Testis (tissue), 3 donors: ENCODE data around the gene ZBTB7C. TPM values are rescaled to one million over a fixed set of nuclear protein-coding genes. Genes with fewer than 3 reads are reported as not detected.

Experiments
- DNase-seq: peaks from one replicate; pipeline ENCODE4 v3.0.0-alpha.2; 2019
- H3K27ac ChIP-seq, 2 donors: fragments of 200-600 bp; sonication (generic); one replicate each; pipeline ENCODE4 v1.5.1; 2019
- H3K27me3 ChIP-seq: fragments of 200-600 bp; sonication (generic); one replicate; pipeline ENCODE4 v1.5.1; 2019
- H3K36me3 ChIP-seq: fragments of 200-600 bp; sonication (generic); one replicate; pipeline ENCODE4 v1.5.1; 2017; ENCODE audit warnings: low read depth; ENCODE audit errors: missing control alignments
- H3K4me1 ChIP-seq: fragments of 200-600 bp; sonication (generic); one replicate; pipeline ENCODE4 v1.5.1; 2019
- H3K4me3 ChIP-seq, 2 donors: fragments of 200-600 bp; sonication (generic); one replicate each; pipeline ENCODE4 v1.5.1; 2017 to 2019
- H3K9me3 ChIP-seq: fragments of 200-600 bp; sonication (generic); one replicate; pipeline ENCODE4 v1.5.1; 2017
- CTCF ChIP-seq, 3 experiments: fragments of 450-650 bp in 2 of 3; fragments of 200-600 bp in 1 of 3; sonication (generic) in 1 of 3; IDR thresholded peaks; one replicate each; pipeline ENCODE4 v1.5.1; 2016 to 2019; ENCODE audit warnings: antibody characterized with exemption in 3 of 3, mild to moderate bottlenecking in 2 of 3, moderate library complexity in 1 of 3
- POLR2A ChIP-seq: fragments of 450-650 bp; IDR thresholded peaks from one replicate; pipeline ENCODE4 v1.6.1; 2017; ENCODE audit warnings: antibody characterized with exemption, mild to moderate bottlenecking, moderate library complexity
- WGBS, 2 donors: methylation state at CpG; one replicate each; pipeline ENCODE4 v1.1.5; 2018; 5-methylcytosine and 5-hydroxymethylcytosine counted together
- intact Hi-C: fragments of 100-400 bp; cut with DNase I; formaldehyde crosslinking; loops from one replicate; pipeline ENCODE4 v1.15.1; 2023; ENCODE audit warnings: low total_unique reads
- polyA plus RNA-seq: library from polyadenylated mRNA; stranded (reverse); fragments of 350-450 nt; fragmentation: Illumina TruSeq; extraction: RNeasy Lipid Tissue Mini Kit (QIAGEN cat#74804); gene quantifications from one replicate; pipeline ENCODE4 v1.2.3, GENCODE V29; 2014; ENCODE audit warnings: low read depth, low replicate concordance; ENCODE audit not compliant: insufficient read depth
- total RNA-seq, 2 donors: library from RNA; depleted of rRNA; stranded (reverse); fragments of >200 nt; gene quantifications; one replicate each; pipeline ENCODE4 v1.2.3, GENCODE V29; 2016

Gene ZBTB7C
- total and polyA plus RNA-seq, 3 donors from 2014 or later: 14.1 to 65.4 (median 42.4) TPM

- H3K9me3 ChIP-seq: no peaks in the 10 kb centered on the region
- 63 to 100% methylated on average over 1 to 2 of the region's 2 CpGs for WGBS, 2 donors
- intact Hi-C loops: no loop called here
- no peak overlapping the region for H3K4me3 ChIP-seq
- H3K27ac ChIP-seq: no peak overlapping the region
- peak; percentile 39 for DNase-seq
- no peaks in the 10 kb centered on the region for H3K27me3 ChIP-seq
- no peak for TF ChIP-seq POLR2A
- no peak for TF ChIP-seq CTCF (IDR thresholded peaks at IDR 0.05)
- peaks cover 29% of the 10 kb centered on the region for H3K4me1 ChIP-seq
- H3K36me3 ChIP-seq: no peaks in the 10 kb centered on the region
Observed at GRCh38 chr18:48228301-48228715, 180.9 kb downstream of the ZBTB7C start.

GRCh38 chr18:48227206-48227605, 182.0 kb downstream of the ZBTB7C start:
- Histone ChIP-seq H3K27me3 (no peaks in the 10 kb centered on the region), H3K4me1 (peaks cover 39% of the 10 kb centered on the region), H3K9me3 (no peaks in the 10 kb centered on the region), H3K4me3 (no peak overlapping the region), H3K36me3 (no peaks in the 10 kb centered on the region), H3K27ac (no peak overlapping the region)
- no peak for TF ChIP-seq POLR2A
- TF ChIP-seq CTCF (IDR thresholded peaks at IDR 0.05): no peak
- intact Hi-C loops: no loop called here
- DNase-seq: no peak
- 84 to 88% methylated on average over 6 of the region's 6 CpGs for WGBS, 2 donors

GRCh38 chr18:48226401-48226800, 182.8 kb downstream of the ZBTB7C start:
- no peaks in the 10 kb centered on the region for H3K27me3 ChIP-seq
- H3K4me3 ChIP-seq: no peak overlapping the region
- H3K36me3 ChIP-seq: no peaks in the 10 kb centered on the region
- WGBS, 2 donors: 100% methylated on average over 1 of the region's 1 CpG
- no peak overlapping the region for H3K27ac ChIP-seq
- intact Hi-C loops: no loop called here
- no peaks in the 10 kb centered on the region for H3K9me3 ChIP-seq
- H3K4me1 ChIP-seq: peaks cover 42% of the 10 kb centered on the region
- no peak for DNase-seq
- TF ChIP-seq CTCF (IDR thresholded peaks at IDR 0.05): no peak
- TF ChIP-seq POLR2A: no peak

- 43% methylated on average over 4 of the region's 4 CpGs for WGBS, 2 donors
- TF ChIP-seq POLR2A: no peak
- TF ChIP-seq CTCF (IDR thresholded peaks at IDR 0.05): no peak
- intact Hi-C loops: no loop called here
- Histone ChIP-seq H3K27ac (no peak overlapping the region), H3K27me3 (no peaks in the 10 kb centered on the region), H3K36me3 (no peaks in the 10 kb centered on the region), H3K4me1 (peaks cover 19% of the 10 kb centered on the region), H3K4me3 (no peak overlapping the region), H3K9me3 (no peaks in the 10 kb centered on the region)
- DNase-seq: peak; percentile 63
Observed at GRCh38 chr18:48222118-48222517, 187.1 kb downstream of the ZBTB7C start.

- intact Hi-C loops: no loop called here
- no peaks in the 10 kb centered on the region for H3K27me3 ChIP-seq
- no peak overlapping the region for H3K27ac ChIP-seq
- H3K4me3 ChIP-seq: no peak overlapping the region
- no peaks in the 10 kb centered on the region for H3K36me3 ChIP-seq
- no peak for DNase-seq
- WGBS, 2 donors: 89 to 92% methylated on average over 2 of the region's 2 CpGs
- TF ChIP-seq CTCF (IDR thresholded peaks at IDR 0.05): no peak
- no peak for TF ChIP-seq POLR2A
- peaks cover 19% of the 10 kb centered on the region for H3K4me1 ChIP-seq
- no peaks in the 10 kb centered on the region for H3K9me3 ChIP-seq
Observed at GRCh38 chr18:48219810-48220499, 189.2 kb downstream of the ZBTB7C start.
